GM19193 (cell line): Measurements from ENCODE around the gene TNFRSF6B.

Experiments
- POLR2A ChIP-seq: IDR thresholded peaks from 4 replicates; pipeline ENCODE4 v1.6.1; 2011; ENCODE audit not compliant: insufficient read depth, insufficient read length; ENCODE audit errors: extremely low read depth

Gene TNFRSF6B

GRCh38 chr20:63678667-63679465 lies 17.6 kb upstream of the TNFRSF6B start:
- no peak for TF ChIP-seq POLR2A

- no peak for TF ChIP-seq POLR2A
These were observed 16.6 kb upstream of the TNFRSF6B start for GRCh38 chr20:63679799-63680305.

- no peak for TF ChIP-seq POLR2A
These were observed 16.0 kb upstream of the TNFRSF6B start for GRCh38 chr20:63680427-63680826.

GRCh38 chr20:63680857-63681608 lies 15.4 kb upstream of the TNFRSF6B start:
- TF ChIP-seq POLR2A: no peak

- TF ChIP-seq POLR2A: no peak
These were observed 14.8 kb upstream of the TNFRSF6B start for GRCh38 chr20:63681609-63682142.

GRCh38 chr20:63682384-63683139 lies 13.9 kb upstream of the TNFRSF6B start:
- no peak for TF ChIP-seq POLR2A

GRCh38 chr20:63685269-63686026 lies 11.0 kb upstream of the TNFRSF6B start:
- TF ChIP-seq POLR2A: no peak

GRCh38 chr20:63686094-63686491 lies 10.4 kb upstream of the TNFRSF6B start:
- no peak for TF ChIP-seq POLR2A

GRCh38 chr20:63686492-63687321 lies 9.7 kb upstream of the TNFRSF6B start:
- no peak for TF ChIP-seq POLR2A

GRCh38 chr20:63687419-63688178 lies 8.9 kb upstream of the TNFRSF6B start:
- no peak for TF ChIP-seq POLR2A

GRCh38 chr20:63688228-63689045 lies 8.0 kb upstream of the TNFRSF6B start:
- TF ChIP-seq POLR2A: no peak
